Osteoblast (primary cell): Measurements from ENCODE around the gene SPATS2. TPM values are rescaled to one million over a fixed set of nuclear protein-coding genes. Genes with fewer than 3 reads are reported as not detected.

Experiments
- DNase-seq: peaks from one replicate; pipeline ENCODE4 v3.0.0; 2011; ENCODE audit warnings: low spot score, mixed read lengths; ENCODE audit not compliant: insufficient read length; ENCODE audit errors: missing footprints
- H2AFZ ChIP-seq: 2 replicates; pipeline ENCODE4 v1.6.0; 2011; ENCODE audit warnings: mild to moderate bottlenecking, low read length
- H3K27ac ChIP-seq: 2 replicates; pipeline ENCODE4 v1.5.1; 2011; ENCODE audit warnings: mild to moderate bottlenecking, low read depth, low read length, moderate library complexity
- H3K27me3 ChIP-seq: 2 replicates; pipeline ENCODE4 v1.6.0; 2012; ENCODE audit warnings: mild to moderate bottlenecking, control low read depth, inconsistent platforms, low read length, moderate library complexity; ENCODE audit not compliant: insufficient read depth
- H3K36me3 ChIP-seq: 2 replicates; pipeline ENCODE4 v1.5.1; 2011; ENCODE audit warnings: mild to moderate bottlenecking, low read length, control low read depth, moderate library complexity; ENCODE audit not compliant: insufficient read depth
- H3K4me1 ChIP-seq: 2 replicates; pipeline ENCODE4 v1.5.1; 2011; ENCODE audit warnings: mild to moderate bottlenecking, low read length, control low read depth, moderate library complexity; ENCODE audit not compliant: insufficient read depth
- H3K4me2 ChIP-seq: 2 replicates; pipeline ENCODE4 v1.6.0; 2011; ENCODE audit warnings: mild to moderate bottlenecking, low read length; ENCODE audit not compliant: insufficient read depth
- H3K4me3 ChIP-seq: fragments of 200-600 bp; sonication (generic); 3 replicates; pipeline ENCODE4 v1.5.1; 2012; ENCODE audit warnings: mild to moderate bottlenecking, low read length, inconsistent platforms; ENCODE audit not compliant: insufficient read depth
- H3K79me2 ChIP-seq: 2 replicates; pipeline ENCODE4 v1.6.0; 2012; ENCODE audit warnings: mild to moderate bottlenecking, low read length, control low read depth, inconsistent platforms; ENCODE audit not compliant: insufficient read depth
- H3K9me3 ChIP-seq: 2 replicates; pipeline ENCODE4 v1.5.1; 2011; ENCODE audit warnings: low read depth, low read length, control low read depth
- H4K20me1 ChIP-seq: 2 replicates; pipeline ENCODE4 v1.6.0; 2012; ENCODE audit warnings: mild to moderate bottlenecking, low read length, control low read depth; ENCODE audit not compliant: insufficient read depth
- CTCF ChIP-seq: IDR thresholded peaks from 2 replicates; pipeline ENCODE4 v1.5.1; 2011; ENCODE audit warnings: mild to moderate bottlenecking, low read depth, low read length, moderate library complexity; ENCODE audit errors: extremely low read depth
- total RNA-seq: library from RNA; depleted of rRNA; stranded (reverse); fragments of >200 nt; gene quantifications from 2 replicates; pipeline ENCODE4 v1.2.3, GENCODE V29; 2012

Gene SPATS2
- total RNA-seq, 1 donor = 25.7 TPM

- peaks cover 31% of the 10 kb centered on the region for H3K79me2 ChIP-seq
- no peak overlapping the region for H3K4me2 ChIP-seq
- no peaks in the 10 kb centered on the region for H3K9me3 ChIP-seq
- H3K36me3 ChIP-seq = peaks cover 53% of the 10 kb centered on the region
- H3K27me3 ChIP-seq = no peaks in the 10 kb centered on the region
- H3K27ac ChIP-seq = no peak overlapping the region
- peaks cover 12% of the 10 kb centered on the region for H3K4me1 ChIP-seq
- no peak overlapping the region for H2AFZ ChIP-seq
- H3K4me3 ChIP-seq = no peak overlapping the region
- no peak for TF ChIP-seq CTCF
- no peak for DNase-seq
- H4K20me1 ChIP-seq = no peaks in the 10 kb centered on the region
Observed at GRCh38 chr12:49563951-49564685, 196.9 kb downstream of the SPATS2 start.

GRCh38 chr12:49564686-49565405, 197.6 kb downstream of the SPATS2 start:
- Histone ChIP-seq H3K79me2 (peaks cover 35% of the 10 kb centered on the region), H3K27me3 (no peaks in the 10 kb centered on the region), H3K4me1 (peaks cover 14% of the 10 kb centered on the region), H3K36me3 (peaks cover 50% of the 10 kb centered on the region), H3K4me2 (no peak overlapping the region), H2AFZ (no peak overlapping the region), H3K4me3 (no peak overlapping the region), H3K9me3 (no peaks in the 10 kb centered on the region), H4K20me1 (no peaks in the 10 kb centered on the region), H3K27ac (no peak overlapping the region)
- no peak for TF ChIP-seq CTCF
- peak; percentile 25 for DNase-seq

GRCh38 chr12:49565406-49566265, 198.4 kb downstream of the SPATS2 start:
- peak; percentile 25 for DNase-seq
- H3K36me3 ChIP-seq = peaks cover 42% of the 10 kb centered on the region
- H3K79me2 ChIP-seq = peaks cover 42% of the 10 kb centered on the region
- H3K4me2 ChIP-seq = no peak overlapping the region
- H3K27ac ChIP-seq = no peak overlapping the region
- H3K9me3 ChIP-seq = no peaks in the 10 kb centered on the region
- TF ChIP-seq CTCF = no peak
- no peaks in the 10 kb centered on the region for H3K27me3 ChIP-seq
- H3K4me1 ChIP-seq = peaks cover 14% of the 10 kb centered on the region
- no peak overlapping the region for H3K4me3 ChIP-seq
- no peak overlapping the region for H2AFZ ChIP-seq
- no peaks in the 10 kb centered on the region for H4K20me1 ChIP-seq
